GM19099 (cell line): Measurements from ENCODE around the gene SLX4IP.

Source experiments
- POLR2A ChIP-seq: IDR thresholded peaks from 3 replicates; pipeline ENCODE4 v1.6.1; 2011; ENCODE audit warnings: low read depth; ENCODE audit not compliant: insufficient read length; ENCODE audit errors: extremely low read depth

Gene SLX4IP

GRCh38 chr20:10568032-10568431 is 132.9 kb downstream of the SLX4IP start:
- no peak for TF ChIP-seq POLR2A

- no peak for TF ChIP-seq POLR2A
Measured at GRCh38 chr20:10571313-10571815, 136.3 kb downstream of the SLX4IP start.

GRCh38 chr20:10572853-10573252 is 137.7 kb downstream of the SLX4IP start:
- no peak for TF ChIP-seq POLR2A

- TF ChIP-seq POLR2A = no peak
Measured at GRCh38 chr20:10573273-10573950, 138.3 kb downstream of the SLX4IP start.

GRCh38 chr20:10573951-10574339 is 138.8 kb downstream of the SLX4IP start:
- TF ChIP-seq POLR2A = no peak

- no peak for TF ChIP-seq POLR2A
Measured at GRCh38 chr20:10576411-10577090, 141.4 kb downstream of the SLX4IP start.

- no peak for TF ChIP-seq POLR2A
Measured at GRCh38 chr20:10577648-10578047, 142.5 kb downstream of the SLX4IP start.

DNA sequence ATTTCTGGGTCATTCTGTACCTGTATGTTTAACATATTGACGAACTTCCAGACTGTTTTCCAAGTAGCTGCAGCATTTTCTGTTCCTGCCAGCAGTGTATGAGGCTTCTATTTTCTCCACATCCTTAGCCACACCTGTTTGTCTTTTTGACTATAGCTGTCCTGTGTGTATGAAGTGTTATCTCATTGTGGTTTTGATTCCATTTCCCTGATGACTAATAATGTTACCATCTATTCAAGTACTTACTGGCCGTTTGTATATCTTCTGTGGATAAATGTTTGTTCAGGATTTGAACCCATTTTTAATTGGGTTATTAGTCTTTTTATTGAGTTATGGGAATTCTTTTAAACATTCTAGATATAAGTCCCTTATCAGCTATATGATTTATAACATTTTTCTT is 143.5 kb downstream of the SLX4IP start:
- no peak for TF ChIP-seq POLR2A

DNA sequence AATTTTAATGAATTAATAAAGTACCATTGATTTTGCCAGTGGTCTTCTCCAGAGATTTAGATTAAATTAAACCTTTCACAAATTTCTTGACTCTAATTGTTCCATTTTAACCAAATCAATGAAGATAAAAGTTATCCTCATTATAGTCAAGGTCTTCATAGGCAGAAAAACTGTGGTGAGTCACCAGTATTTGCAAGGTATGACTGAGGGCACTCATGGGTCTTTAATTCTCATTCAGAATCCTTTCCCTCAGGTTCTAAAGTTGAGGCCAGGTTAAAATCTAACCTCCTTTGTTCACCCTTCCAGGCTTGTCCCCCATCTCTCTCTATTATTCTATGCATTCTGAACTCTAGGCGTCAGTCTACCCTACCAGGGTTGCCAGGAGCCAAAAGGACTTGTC is 144.8 kb downstream of the SLX4IP start:
- TF ChIP-seq POLR2A = no peak

DNA sequence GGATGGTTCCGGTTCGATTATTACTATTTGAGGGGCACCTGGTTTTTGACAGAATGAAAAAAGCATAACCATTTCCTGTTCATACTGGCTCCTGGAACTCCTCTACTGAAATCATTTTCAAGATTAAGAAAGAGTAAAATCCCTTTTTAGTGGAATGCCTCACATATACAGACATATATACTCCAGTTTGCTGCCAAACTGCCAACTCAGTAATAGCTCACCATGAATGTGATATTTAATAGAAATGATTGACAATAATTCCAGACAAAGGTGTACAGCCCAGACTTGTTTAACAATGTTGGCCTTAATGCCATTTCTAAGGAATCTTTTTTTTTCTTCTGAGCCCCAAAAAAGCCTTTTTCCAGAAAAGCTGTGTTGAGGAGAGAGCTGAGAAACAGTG is 145.6 kb downstream of the SLX4IP start:
- TF ChIP-seq POLR2A = no peak

GRCh38 chr20:10581823-10582222 is 146.7 kb downstream of the SLX4IP start:
- no peak for TF ChIP-seq POLR2A

GRCh38 chr20:10584371-10584770 is 149.3 kb downstream of the SLX4IP start:
- TF ChIP-seq POLR2A = no peak

- TF ChIP-seq POLR2A = no peak
Measured at GRCh38 chr20:10585308-10585707, 150.2 kb downstream of the SLX4IP start.

DNA sequence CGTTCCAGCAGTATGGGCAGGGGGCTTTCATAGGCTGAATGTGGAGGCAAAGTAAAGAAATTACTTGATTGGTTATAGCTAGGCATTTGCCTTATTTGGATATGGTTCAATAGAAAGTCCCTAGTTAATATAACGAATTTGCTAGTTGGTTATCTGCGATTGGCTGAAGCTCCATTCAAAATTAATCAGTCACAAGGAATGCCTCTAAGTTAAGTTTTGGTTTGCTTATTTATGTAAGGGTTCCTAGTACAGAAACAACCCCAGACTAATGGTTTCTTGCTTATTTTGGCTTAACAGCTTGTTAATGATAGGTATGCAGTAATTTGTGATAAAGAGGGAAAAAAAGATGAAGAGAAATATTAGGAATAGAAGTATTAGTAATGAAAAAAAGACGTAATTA is 151.2 kb downstream of the SLX4IP start:
- no peak for TF ChIP-seq POLR2A

DNA sequence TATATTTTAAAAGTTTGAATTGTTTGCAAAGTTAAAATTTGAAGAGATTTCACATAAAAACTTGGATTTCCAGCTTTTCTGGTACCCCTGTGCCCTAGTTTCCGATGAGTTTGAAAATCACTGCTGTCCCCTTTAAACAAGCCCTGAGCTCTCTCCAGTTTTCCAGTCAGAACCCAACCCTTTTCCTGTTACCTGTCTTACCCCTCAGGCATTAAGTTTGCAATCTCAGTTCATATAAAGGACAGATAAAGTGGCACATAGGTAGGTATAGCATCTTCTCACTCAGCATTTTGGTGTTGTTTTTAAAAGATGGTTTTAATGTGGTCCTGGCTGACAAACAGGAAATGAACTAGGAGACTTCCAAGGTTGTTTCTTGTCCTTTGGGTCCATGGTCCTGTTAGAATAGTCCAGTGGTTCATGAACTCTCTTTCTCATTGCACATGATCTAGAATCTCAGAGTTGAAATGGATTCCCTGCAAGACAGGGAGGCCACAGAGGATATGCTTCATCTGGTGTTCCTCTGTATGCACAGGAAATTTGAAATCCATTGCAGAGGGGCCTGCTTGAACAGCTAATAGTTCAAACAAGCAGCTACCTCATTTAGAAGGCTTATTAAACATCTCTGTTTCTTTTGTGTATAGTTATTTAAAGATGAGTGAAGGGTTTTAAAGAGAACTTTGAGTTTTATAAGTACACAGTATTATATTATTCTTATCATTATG is 156.0 kb downstream of the SLX4IP start:
- TF ChIP-seq POLR2A = no peak
